GM19397 (cell line): ENCODE measurements around the gene PIK3R2.

ENCODE experiments used
- ATAC-seq: cut with Tn5 transposase; IDR thresholded peaks from one replicate; pipeline ENCODE4 v1.9.1; 2021; ENCODE audit warnings: mild to moderate bottlenecking, moderate library complexity; ENCODE audit not compliant: unreplicated experiment

Gene PIK3R2

GRCh38 chr19:18171605-18172327 is 18.8 kb downstream of the PIK3R2 start:
- ATAC-seq = no peak

- no peak for ATAC-seq
Measured at GRCh38 chr19:18172331-18173053, 19.5 kb downstream of the PIK3R2 start.

GRCh38 chr19:18173054-18173571 is 20.1 kb downstream of the PIK3R2 start:
- ATAC-seq = peak; percentile 6

- peak; percentile 55 for ATAC-seq
Measured at GRCh38 chr19:18173572-18174288, 20.8 kb downstream of the PIK3R2 start, which contains the start of gene IFI30. TSS of gene IFI30 (plus strand) at chr19:18173813. CDS start at chr19:18173842, 29 bp downstream.

GRCh38 chr19:18174983-18175382 is 22.0 kb downstream of the PIK3R2 start:
- no peak for ATAC-seq

- ATAC-seq = no peak
Measured at GRCh38 chr19:18176367-18177310, 23.7 kb downstream of the PIK3R2 start.

- ATAC-seq = no peak
Measured at GRCh38 chr19:18179957-18180356, 27.0 kb downstream of the PIK3R2 start.

GRCh38 chr19:18183529-18183928 is 30.6 kb downstream of the PIK3R2 start:
- ATAC-seq = no peak

GRCh38 chr19:18185538-18185937 is 32.6 kb downstream of the PIK3R2 start:
- ATAC-seq = no peak

GRCh38 chr19:18190278-18190677 is 37.3 kb downstream of the PIK3R2 start:
- no peak for ATAC-seq

GRCh38 chr19:18191640-18192062 is 38.7 kb downstream of the PIK3R2 start:
- no peak for ATAC-seq

GRCh38 chr19:18192673-18193387 is 39.9 kb downstream of the PIK3R2 start, which contains the start of gene MPV17L2:
TSS of gene MPV17L2 (plus strand) at chr19:18193218. CDS start at chr19:18193282, 64 bp downstream.
- peak; percentile 85 for ATAC-seq

- no peak for ATAC-seq
Measured at GRCh38 chr19:18193388-18194180, 40.6 kb downstream of the PIK3R2 start.

GRCh38 chr19:18194181-18194530 is 41.2 kb downstream of the PIK3R2 start:
- no peak for ATAC-seq

- no peak for ATAC-seq
Measured at GRCh38 chr19:18194554-18195238, 41.7 kb downstream of the PIK3R2 start.

- no peak for ATAC-seq
Measured at GRCh38 chr19:18196511-18196845, 43.5 kb downstream of the PIK3R2 start.

- ATAC-seq = no peak
Measured at GRCh38 chr19:18197306-18197705, 44.3 kb downstream of the PIK3R2 start.

GRCh38 chr19:18197941-18198340 is 45.0 kb downstream of the PIK3R2 start:
- no peak for ATAC-seq
